GM19240 (cell line): ENCODE measurements around the gene NUSAP1.
A peak's percentile ranks its signal among the peaks of the same experiment; 100 is the strongest.
"Not testable (repeated sequence)": the region's sequence is repeated elsewhere in the genome, so short reads cannot be mapped to it uniquely, and the experiment has no call there.

Experiments
- DNase-seq: peaks from one replicate; pipeline ENCODE4 v3.0.0; 2011; ENCODE audit warnings: low spot score; ENCODE audit not compliant: insufficient read length

NUSAP1 gene, protein sequence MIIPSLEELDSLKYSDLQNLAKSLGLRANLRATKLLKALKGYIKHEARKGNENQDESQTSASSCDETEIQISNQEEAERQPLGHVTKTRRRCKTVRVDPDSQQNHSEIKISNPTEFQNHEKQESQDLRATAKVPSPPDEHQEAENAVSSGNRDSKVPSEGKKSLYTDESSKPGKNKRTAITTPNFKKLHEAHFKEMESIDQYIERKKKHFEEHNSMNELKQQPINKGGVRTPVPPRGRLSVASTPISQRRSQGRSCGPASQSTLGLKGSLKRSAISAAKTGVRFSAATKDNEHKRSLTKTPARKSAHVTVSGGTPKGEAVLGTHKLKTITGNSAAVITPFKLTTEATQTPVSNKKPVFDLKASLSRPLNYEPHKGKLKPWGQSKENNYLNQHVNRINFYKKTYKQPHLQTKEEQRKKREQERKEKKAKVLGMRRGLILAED

DNA sequence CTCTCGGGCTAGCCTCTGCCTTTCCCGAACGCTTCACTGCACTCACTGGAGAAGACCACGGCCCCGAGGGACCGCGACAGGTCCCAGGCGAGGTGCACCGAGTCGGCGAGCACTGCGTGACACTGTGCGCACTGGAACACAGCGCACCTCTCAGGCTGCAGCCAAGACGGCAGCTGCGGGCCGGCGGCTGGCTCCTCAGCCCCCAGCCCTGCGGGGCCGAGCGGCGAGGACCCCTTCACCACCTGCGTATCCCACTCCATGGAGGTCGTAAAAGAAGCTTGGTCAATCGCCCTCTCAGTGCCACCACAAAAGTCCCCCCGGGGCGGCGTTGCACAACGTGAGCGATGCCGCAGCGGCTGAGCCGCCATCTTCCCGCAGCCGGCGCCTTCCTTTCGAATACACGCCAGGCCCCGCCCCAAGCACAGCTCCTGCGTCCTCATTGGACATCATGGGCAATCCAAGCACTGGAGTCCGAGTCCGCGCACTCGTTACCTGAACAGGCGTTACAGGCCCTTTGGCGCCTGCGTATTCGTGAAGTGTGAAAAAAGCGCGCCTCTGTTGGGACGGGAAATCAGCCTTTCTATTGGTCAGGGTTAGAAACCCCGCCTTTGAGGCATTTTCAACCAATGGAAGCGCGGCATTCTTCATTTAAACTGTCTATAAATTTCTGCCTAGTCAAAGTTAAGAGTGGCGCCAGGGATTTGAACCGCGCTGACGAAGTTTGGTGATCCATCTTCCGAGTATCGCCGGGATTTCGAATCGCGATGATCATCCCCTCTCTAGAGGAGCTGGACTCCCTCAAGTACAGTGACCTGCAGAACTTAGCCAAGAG is at the start of gene NUSAP1, which contains the start of gene OIP5:
TSS of gene NUSAP1 (plus strand) at position 688 of the 832 bp plus-strand sequence. CDS start at position 765, 77 bp downstream.
TSS of gene OIP5 (minus strand) at position 398 of the 832 bp plus-strand sequence. CDS start at position 368, 30 bp downstream.
- peak; percentile 94 for DNase-seq

DNA sequence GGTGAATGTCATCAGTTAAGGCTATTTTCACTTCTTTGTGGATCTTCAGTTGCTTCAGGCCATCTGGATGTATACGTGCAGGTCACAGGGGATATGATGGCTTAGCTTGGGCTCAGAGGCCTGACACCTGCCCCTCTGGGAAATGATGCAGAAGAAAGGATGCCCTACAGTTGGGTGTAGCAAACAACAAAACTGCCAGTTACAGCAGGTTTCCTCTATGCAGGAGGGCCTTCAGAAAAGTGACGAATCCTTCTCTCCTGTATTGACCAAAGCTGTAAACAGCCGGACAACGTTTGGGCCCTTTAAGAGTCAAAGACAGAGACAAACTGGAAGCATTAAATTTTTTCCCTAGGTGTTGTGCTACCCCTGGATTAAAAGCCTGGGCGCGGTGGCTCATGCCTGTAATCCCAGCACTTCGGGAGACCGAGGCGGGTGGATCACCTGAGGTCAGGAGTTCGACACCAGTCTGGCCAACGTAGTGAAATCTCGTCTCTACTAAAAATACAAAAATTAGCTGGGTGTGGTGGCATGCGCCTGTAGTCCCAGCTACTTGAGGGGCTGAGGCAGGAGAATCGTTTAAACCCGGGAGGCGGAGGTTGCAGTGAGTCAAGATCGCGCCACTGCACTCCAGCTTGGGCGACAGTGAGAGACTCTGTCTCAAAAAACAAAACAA is 49.6 kb upstream of the NUSAP1 start:
- DNase-seq: not testable (repeated sequence)

DNA sequence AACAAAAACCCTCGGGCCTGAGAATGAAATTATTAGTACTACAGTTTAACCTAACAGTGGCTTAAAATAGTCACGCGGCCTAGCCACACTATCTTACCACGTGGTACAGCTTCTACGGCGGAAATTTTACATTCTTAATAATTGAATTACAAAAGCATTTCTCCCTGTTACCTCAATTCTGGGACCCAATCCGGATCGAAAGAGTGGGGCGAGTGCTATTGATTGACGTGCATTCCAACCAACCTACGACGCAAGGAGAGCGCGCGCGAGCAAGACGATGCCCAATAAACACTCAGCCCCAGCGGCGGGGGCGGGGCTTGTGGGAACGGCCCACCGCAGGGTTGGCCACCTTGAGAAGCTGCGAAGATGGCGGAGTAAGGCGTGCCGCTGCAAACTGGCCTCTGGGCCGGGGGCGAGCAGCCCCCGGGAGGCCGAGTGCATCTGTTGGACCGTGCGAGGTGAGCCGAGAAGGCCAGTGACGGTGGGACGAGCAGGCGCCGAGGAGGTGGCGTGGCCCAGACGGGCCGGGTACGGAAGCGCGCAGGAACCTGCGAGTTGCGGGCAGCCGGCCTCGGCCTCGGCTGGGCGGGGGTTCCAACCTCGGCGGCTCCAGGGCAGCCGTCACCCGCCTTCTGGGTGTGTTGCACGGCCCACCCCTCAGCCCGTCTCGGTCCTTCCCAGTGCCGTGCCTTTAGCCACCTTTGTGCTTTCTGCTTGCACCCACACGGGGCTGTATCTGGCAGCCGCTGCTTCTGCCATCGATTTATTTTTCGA is 48.8 kb upstream of the NUSAP1 start:
- DNase-seq: peak; percentile 94

DNA sequence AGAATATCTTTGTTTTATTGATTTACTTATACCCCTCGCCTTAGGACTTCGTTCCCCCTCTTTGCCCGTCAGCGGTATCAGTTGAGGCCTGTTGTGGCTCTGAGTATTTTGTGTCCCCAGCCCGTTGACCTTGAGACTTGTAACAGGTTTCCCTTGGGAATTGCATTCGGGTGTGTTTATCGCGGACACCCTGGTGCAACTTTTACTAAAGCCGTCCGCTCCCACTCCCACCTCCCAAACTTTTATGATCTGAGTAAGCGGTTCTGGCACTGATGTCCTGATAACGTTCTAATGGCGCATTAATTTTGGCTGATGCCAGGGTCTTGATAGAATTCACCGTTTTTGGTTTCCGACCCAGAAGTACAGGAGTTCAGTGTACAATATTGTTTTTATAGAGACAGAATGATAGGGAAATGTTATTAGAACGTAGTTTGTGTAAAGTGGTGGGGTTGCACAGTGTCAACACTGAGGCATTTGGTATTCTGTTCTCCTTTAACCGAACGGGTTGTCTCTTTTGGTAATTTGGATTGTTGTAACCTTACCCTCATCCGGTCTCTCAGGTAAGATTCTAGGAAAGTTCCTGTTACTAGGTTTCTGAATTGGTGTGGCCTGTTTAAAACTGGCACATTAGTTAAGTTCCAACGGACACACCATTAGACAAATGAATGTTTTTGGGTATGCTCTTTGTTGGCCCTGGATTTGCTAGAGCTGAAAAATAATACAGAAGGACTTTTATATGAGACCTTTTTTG is 48.1 kb upstream of the NUSAP1 start:
- no peak for DNase-seq

DNA sequence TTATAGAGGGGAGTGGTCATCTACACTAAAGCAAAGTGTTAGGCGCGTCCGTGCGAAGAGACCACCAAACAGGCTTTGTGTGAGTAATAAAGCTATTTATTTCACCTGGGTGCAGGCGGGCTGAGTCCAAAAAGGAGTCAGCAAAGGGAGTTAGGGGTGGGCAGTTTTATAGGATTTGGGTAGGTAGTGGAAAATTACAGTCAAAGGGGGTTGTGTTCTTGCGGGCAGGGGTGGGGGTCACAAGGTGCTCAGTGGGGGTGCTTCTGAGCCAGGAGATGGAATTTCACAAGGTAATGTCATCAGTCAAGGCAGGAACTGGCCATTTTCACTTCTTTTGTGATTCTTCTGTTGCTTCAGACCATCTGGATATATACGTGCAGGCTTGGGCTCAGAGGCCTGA is 47.4 kb upstream of the NUSAP1 start:
- DNase-seq: no peak

DNA sequence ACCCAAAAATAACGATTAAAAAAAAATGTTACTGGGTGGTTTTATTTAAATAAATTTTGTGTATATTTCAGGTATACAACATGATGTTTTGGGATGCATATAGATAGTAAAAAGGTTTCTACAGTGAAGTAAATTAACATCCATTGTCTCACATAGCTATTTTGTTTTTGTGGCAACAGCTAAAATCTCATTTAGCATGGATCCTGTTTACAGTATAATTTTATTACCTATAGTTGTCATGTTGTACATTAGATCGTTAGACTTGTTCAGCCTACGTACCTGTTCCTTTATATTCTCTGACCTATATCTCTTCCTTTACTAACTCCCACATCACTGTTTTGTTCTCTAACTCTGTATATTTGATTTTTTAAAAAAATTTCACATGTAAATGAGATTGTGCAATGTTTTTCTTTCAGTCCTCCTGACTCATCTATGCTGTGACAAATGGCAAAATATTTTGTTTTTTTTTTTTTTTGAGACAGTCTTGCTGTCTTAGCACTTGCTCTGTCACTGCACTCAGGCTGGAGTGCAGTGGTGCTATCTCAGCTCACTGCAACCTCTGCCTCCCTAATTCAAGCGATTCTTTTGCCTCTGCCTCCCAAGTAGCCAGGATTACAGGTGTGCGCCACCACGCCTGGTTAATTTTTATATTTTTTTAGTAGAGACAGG is 45.9 kb upstream of the NUSAP1 start:
- no peak for DNase-seq

DNA sequence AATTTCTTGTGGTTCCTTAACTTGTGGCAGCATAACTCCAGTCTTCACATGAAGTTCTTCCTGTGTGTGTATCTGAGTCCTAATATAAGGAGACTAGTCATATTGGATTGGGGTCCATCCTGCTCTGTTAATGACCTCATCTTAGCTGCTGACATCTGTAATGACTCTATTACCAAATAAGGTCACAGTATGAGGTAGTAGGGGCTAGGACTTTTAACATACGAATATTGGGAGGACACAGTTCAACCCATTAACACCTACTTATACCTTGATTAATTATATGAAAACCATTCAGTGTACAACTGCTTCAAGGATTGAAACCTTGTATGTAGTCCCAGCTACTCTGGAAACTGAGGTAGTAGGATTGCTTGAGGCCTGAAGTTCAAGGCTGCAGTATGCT is 44.2 kb upstream of the NUSAP1 start:
- no peak for DNase-seq

DNA sequence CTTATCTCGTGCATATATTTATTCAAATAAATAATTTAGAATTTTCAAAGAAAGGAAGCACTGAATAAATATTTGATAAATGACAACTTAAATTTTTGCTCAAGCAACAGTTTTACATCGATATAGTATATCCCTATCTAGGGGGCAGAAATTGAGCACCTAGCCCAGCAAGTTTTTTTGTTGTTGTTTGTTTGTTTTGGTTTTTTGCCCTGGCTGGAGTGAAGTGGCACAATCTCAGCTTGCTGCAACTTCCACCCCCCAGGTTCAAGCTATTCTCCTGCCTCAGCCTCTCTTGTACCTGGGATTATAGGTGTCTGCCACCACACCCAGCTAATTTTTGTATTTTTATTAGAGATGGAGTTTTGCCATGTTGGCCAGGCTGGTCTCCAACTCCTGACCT is 42.7 kb upstream of the NUSAP1 start:
- no peak for DNase-seq

DNA sequence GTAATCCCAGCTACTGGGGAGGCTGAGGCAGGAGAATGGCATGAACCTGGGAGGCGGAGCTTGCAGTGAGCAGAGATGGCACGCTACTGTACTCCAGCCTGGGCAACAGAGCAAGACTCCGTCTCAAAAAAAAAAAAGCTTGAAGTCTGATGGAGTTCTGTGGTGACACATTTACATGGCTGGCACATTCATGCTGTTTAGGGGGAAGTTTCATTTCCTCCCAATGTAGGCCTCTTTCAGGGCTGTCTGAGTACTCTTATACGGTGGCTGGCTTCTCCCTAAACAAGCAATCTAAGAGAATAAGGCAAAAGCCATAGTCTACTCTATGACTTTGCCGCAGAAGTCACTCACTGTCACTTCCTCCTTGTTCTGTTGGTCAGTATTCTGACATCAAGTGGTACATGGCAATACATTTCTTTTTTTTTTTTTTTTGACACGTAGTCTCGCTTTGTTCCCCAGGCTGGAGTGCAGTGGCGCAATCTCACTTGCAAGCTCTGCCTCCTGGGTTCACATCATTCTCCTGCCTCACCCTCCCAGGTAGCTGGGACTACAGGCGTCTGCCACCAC is 41.5 kb upstream of the NUSAP1 start:
- DNase-seq: no peak

DNA sequence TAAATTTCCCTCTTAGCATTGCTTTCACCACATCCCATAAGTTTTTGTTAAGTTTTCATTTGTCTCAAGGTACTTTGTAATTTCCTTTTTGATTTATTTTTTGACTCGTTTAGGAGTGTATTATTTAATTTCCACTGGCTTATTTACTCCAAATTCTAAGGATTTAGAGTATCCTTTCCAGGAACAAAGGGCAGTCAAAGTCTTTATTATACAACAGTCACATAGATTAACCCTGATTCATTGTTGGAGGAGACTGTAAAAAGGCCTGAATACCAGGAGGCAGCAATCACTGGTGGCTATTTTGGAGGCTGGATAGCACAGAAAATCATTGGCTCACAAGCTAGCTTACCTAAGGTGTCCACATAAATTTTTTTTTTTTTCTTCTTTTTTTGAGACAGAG is 40.2 kb upstream of the NUSAP1 start:
- DNase-seq: no peak

DNA sequence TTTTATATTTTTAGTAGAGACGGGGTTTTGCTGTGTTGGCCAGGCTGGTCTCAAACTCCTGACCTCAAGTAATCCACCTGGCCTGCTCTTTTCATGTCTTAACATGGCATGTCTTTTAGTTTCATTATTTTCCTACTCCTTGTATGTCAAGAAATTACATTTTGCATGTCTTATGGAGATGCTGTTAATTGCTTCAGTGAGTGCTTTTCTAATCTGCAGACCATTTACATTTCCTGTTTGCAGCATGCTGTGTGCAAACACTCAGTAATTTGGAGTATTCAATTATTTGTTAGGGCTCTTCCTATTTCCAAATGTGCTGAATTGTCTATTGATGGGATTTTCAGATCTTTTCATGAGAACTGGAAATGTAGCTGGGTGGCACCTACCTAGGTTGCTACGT is 31.5 kb upstream of the NUSAP1 start:
- not testable (repeated sequence) for DNase-seq

DNA sequence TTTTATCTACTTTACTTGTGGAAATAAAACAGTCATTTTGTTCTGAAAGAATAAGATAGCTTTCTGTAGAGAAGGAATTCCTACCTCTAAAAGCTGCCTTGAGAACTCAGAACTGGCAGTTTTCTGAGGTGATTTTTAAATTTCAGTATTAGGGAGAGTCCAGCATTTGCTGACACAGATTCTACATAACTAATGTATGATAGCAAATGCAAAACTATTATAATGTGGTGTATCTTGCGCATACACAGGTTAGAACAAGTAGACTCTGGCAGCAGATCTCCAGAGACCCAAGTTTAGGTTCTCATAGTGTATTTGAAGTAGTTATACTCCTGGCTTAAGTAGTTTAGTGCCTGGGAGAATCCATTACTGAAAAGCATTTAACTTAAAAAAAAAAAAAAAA is 31.1 kb upstream of the NUSAP1 start:
- DNase-seq: no peak

DNA sequence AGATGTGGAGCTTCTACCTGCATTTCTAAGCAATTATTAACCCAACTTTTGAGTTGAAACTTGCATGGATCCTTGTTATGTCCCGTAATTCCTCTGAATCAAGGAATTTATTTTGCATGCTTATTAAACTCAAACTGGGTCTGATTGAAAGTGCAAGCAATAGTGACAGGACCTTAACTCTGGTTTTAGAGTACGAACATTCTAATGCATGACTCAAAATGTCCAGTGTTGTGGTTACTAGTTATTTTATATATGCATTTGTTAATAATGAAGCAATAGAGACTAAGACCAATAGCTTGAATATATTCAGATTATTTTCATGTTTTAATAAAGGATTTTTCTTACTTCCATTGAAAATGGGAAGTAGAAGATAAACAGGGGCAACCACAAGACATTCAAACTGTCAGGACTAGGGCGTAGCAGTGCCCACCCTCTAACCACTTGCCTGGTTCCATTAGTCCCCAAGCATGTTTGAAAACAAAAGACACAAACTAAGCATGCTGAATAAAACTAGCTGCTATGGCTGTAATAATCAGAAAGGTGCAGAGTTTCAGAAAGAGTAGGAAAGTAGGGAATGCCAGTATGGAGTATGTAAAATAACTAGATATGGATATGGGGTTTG is 28.4 kb upstream of the NUSAP1 start:
- DNase-seq: no peak

DNA sequence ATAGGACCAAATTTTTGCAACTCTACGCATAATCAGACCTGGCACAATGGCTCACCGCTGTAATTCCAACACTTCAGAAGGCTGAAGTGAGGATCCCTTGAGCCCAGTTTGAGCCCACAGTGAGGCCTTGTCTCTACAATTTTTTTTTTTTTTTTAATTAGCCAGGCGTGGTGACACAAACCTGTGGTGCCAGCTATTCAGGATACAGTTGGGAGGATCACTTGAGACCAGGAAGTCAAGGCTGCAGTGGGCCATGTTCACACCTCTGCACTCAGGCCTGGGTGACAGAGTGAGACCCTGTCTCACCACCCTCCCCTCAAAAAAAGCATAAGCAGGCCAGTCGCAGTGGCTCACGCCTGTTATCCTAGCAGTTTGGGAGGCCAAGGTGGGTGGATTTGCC is 25.0 kb upstream of the NUSAP1 start:
- no peak for DNase-seq

DNA sequence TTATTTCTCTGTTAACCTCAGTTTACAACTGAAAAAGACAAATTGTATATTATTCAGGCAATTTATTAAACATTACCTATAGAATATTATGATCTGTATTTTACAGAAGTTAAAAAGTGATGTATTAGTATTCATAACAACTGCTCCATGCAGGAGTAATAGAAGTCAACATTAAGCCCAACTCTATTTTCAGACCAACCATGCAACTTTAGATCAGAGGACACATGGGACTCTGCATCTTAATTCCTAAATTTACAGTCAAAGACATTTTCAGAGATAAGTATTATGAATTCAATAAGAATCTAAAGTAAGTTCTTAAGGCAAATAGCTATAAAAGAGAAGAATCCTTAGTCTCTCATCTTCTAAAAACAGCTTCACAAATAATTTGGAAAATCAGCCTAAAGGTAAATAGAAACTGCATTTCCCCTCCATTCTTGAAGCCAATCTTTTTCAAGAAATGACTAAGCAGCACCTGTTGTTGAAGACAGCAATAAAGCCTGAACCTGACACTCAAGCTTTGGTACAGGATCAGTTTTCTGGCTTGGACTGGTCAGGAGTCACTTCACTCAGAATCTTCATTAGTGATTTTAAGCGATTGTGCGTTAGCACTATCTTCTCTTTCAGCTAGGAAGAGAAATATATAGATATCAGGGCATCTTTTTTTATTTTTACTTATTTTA is 23.3 kb upstream of the NUSAP1 start:
- no peak for DNase-seq

DNA sequence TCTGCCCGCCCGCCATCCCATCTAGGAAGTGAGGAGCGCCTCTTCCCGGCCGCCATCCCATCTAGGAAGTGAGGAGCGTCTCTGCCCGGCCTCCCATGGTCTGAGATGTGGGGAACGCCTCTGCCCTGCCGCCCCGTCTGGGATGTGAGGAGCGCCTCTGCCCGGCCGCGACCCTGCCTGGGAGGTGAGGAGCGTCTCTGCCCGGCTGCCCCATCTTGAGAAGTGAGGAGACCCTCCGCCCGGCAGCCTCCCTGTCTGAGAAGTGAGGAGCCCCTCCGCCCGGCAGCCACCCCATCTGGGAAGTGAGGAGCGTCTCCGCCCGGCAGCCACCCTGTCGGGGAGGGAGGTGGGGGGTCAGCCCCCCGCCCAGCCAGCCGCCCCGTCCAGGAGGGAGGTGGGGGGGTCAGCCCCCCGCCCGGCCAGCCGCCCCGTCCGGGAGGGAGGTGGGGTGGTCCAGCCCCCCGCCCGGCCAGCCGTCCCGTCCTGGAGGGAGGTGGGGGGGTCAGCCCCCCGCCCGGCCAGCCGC is 11.8 kb upstream of the NUSAP1 start:
- not testable (repeated sequence) for DNase-seq

DNA sequence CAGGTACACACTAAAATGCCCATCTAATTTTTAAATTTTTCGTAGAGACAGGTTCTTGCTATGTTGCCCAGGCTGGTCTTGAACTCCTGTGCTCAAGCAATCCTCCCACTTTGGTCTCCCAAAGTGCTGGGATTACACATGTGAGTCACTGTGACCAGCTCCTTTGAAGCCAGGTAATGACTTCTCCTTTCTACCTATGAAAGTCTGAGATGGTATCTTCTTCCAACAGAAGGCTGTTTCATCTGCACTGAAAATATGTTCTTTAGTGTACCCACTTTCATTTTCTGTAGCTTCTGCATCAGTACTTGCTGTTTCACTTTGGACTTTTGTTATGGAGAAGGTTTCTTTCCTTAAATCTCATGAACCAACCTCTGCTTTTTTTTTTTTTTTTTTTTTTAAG is 9.1 kb upstream of the NUSAP1 start:
- no peak for DNase-seq

DNA sequence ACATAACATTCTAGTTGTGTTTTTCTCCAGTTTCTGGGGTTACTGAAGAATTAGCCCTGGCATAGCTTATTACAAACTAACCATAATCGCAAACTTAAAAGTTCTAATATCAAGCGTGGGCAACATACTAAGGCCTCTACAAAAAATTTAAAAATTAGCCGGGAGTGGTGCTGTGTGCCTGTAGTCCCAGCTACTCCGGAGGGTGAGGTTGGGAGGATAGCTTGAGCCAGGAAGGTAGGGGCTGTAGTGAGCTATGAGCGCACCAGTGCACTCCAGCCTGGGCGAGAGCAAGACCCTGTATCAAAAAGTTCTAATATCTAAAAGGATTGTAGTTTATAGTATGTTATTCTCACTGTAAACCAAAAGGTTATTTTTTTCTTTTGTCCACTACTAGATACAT is 1.4 kb upstream of the NUSAP1 start:
- DNase-seq: no peak
